ENCODE measurements around the gene IFIT1B. TPM values are rescaled to one million over a fixed set of nuclear protein-coding genes. Genes with fewer than 3 reads are reported as not detected.
"Not testable (repeated sequence)": the region's sequence is repeated elsewhere in the genome, so short reads cannot be mapped to it uniquely, and the experiment has no call there.

The IFIT1B gene
- total RNA-seq, 4 donors from 2014 or later = not detected

DNA sequence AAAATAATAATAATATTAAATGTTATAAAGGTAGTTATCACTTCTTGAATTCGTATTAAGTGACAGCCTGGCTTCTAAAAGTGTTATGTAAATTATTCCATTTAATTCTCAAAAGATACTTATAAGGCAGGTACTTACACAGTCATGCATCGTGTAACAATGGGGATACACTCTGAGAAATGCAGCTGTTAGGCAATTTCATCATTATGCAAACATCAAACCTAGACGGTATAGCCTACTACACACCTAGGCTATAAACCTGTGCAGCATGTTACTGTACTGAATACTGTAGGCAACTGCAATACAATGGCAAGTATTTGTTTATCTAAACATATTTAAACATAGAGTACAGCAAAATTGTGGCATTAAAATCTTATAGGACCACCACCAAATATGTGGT, 16.0 kb downstream of the IFIT1B start:
- DNase-seq (ENCODE audit: low spot score) = no peak
- ATAC-seq (ENCODE audit: low FRiP score) = no peak
- TF ChIP-seq, protein P1, sequence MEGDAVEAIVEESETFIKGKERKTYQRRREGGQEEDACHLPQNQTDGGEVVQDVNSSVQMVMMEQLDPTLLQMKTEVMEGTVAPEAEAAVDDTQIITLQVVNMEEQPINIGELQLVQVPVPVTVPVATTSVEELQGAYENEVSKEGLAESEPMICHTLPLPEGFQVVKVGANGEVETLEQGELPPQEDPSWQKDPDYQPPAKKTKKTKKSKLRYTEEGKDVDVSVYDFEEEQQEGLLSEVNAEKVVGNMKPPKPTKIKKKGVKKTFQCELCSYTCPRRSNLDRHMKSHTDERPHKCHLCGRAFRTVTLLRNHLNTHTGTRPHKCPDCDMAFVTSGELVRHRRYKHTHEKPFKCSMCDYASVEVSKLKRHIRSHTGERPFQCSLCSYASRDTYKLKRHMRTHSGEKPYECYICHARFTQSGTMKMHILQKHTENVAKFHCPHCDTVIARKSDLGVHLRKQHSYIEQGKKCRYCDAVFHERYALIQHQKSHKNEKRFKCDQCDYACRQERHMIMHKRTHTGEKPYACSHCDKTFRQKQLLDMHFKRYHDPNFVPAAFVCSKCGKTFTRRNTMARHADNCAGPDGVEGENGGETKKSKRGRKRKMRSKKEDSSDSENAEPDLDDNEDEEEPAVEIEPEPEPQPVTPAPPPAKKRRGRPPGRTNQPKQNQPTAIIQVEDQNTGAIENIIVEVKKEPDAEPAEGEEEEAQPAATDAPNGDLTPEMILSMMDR (IDR thresholded peaks at IDR 0.05) = no peak

DNA sequence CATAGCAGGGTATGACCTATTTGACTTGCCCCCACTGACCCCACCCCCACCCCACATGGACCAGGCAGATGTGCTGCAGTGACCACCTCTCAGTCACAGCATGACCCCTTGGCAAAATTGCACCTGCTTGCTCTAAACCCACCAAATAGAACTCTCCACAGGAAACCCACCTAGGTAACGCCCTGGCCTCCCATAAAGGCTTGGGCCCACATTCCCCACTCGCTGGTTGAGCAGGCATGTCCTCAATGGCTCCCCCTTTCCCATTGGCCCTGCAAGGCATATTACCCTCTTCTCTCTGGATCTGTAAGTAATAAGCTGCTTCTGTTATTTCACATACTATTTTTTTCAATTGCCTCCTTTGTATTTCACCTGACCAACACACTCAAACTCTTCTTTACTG, 17.3 kb downstream of the IFIT1B start:
- TF ChIP-seq, protein P1 (IDR thresholded peaks at IDR 0.05) = no peak
- DNase-seq (ENCODE audit: low spot score) = no peak

DNA sequence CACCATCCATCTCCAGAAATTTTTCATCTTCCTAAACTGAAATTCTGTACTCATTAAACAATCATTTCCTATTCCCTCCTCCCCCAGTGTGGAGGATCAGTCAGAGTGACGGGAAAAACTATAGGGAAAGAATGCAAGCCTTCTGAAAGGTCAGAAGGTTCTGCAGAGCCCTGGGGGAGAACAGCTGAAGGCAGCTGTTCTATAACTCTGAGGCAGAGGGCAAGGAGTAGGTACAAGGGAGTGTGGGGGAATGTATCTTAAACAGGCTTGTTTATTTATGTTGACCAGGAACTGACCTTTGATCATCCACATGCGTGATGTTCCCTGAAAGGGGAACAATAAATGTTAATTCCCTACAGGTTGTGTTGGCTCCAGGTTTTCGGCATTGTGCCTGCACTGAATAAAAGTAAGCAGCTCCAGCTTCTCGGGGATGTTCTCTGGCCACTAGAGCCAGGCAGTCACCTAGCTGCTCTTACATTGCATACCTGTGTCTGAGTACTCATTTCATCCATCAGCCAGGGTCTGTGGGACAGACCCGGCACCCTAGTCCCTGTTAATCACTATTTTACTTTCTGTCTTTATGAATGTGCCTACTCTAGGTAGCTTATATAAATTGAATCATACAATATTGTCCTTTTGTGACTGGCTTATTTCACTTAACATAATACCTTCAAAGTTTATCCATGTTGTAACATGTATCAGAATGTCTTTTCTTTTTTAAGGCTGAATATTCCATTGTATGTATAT, 20.3 kb downstream of the IFIT1B start:
- DNase-seq (ENCODE audit: low spot score) (no peak), ATAC-seq (ENCODE audit: low FRiP score) (no peak)
- TF ChIP-seq, protein P1 (IDR thresholded peaks at IDR 0.05) = no peak

More for the DNA sequence above, 17.3 kb downstream of the IFIT1B start:
- no peak for ATAC-seq (ENCODE audit: low FRiP score)

DNA sequence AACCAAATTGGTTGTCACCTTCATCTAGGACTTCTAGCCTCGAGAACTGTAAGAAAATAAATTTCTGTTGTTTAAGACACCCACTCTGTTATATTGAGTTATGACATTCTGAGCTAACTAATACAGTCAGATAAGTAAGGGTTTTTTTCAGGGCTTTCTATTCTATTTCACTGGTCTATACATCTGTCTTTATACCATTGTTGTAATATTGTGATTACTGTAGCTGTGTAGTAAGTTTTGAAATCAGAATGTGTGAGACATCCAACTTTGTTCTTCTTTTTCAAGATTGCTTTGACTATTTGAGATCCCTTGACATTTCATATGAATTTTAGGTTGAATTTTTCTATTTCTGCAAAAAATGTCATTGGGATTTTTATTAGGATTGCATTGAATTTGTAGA, 22.1 kb downstream of the IFIT1B start:
- TF ChIP-seq, protein P1 (IDR thresholded peaks at IDR 0.05) = no peak
- ATAC-seq (ENCODE audit: low FRiP score) = no peak
- no peak for DNase-seq (ENCODE audit: low spot score)

DNA sequence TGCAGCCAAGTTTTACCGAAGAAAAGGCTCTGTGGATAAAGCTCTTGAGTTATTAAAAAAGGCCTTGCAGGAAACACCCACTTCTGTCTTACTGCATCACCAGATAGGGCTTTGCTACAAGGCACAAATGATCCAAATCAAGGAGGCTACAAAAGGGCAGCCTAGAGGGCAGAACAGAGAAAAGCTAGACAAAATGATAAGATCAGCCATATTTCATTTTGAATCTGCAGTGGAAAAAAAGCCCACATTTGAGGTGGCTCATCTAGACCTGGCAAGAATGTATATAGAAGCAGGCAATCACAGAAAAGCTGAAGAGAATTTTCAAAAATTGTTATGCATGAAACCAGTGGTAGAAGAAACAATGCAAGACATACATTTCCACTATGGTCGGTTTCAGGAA, 25.2 kb downstream of the IFIT1B start:
- TF ChIP-seq, protein P1 (IDR thresholded peaks at IDR 0.05) = no peak
- ATAC-seq (ENCODE audit: low FRiP score) (no peak), DNase-seq (ENCODE audit: low spot score) (no peak)

DNA sequence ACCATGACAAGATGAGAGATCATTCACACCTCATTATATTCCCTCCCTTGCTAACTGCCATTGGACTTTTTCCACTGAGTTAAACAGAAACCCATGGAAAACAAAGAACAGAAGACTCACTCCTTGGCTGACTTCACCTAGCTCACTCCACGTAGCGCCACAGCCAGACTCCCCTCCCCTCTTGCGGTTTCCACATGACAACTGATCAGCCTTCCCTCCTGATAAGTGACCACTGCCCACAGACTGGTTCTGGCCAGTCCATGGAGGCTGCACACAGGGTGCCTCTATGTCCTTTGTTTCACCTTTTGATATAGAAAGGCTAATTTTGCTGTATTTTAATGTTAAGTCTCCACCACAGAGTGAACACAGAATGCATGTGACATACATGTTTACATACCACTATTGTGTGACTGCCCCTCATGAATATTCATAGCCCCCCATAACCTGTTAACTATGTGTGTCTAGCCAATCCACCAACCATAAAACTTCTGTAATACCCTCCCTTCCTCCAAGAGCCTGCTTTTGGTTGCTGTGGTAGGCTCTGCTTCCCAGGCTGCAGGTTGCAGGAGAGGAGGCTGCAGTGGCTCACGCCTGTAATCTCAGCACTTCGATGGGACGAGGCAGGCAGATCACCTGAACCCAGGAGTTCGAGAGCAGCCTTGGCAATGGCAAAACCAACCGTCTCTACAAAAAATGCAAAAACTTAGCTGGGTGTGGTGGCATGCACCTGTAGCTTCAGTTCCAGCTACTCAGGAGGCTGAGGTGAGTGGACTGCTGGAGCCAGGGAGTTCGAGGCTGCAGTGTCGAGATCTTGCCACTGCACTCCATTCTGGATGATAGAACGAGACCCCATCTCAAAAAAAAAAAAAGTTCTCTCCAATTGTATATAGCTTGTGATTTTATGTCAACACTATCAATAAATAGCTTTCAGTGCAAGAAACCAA, 26.5 kb downstream of the IFIT1B start:
- ATAC-seq (ENCODE audit: low FRiP score) (no peak), DNase-seq (ENCODE audit: low spot score) (no peak)
- TF ChIP-seq, protein P1 (IDR thresholded peaks at IDR 0.05) = no peak

DNA sequence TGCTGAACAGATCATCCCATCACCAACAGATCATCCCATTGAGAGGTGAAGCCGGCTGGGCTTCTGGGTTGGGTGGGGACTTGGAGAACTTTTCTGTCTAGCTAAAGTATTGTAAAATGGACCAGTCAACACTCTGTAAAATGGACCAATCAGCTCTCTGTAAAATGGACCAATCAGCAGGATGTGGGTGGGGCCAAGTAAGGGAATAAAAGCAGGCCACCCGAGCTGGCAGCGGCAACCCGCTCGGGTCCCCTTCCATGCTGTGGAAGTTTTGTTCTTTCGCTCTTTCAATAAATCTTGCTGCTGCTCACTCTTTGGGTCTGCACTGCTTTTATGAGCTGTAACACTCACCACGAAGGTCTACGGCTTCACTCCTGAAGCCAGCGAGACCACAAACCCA, 28.3 kb downstream of the IFIT1B start:
- not testable (repeated sequence) for ATAC-seq (ENCODE audit: low FRiP score); DNase-seq (ENCODE audit: low spot score)

DNA sequence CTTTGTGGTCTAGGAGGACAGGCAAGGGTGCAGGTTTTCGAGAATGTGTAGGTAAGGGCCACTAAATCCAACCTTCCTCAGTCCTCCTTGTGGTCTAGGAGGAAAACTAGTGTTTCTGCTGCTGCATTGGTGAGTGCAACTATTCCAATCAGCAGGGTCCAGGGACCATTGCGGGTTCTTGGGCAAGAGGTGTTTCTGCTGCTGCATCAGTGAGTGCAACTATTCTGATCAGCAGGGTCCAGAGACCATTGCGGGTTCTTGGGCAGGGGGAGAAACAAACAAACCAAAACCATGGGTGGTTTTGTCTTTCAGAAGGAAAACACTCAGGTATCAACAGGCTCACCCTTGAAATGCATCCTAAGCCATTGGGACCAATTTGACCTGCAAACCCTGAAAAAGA, 29.9 kb downstream of the IFIT1B start:
- DNase-seq (ENCODE audit: low spot score); ATAC-seq (ENCODE audit: low FRiP score): not testable (repeated sequence)

DNA sequence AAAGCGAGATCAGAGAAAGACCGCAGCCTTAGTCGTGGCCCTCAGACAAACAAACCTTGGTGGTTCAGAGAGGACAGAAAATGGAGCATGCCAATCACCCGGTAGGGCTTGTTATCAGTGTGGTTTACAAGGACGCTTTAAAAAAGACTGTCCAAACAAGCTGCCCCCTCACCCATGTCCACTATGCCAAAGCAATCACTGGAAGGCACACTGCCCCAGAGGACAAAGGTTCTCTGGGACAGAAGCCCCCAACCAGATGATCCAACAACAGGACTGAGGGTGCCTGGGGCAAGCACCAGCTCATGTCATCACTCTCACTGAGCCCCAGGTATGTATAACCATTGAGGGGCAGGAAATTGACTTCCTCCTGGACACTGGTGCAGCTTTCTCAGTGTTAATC, 31.4 kb downstream of the IFIT1B start:
- ATAC-seq (ENCODE audit: low FRiP score); DNase-seq (ENCODE audit: low spot score): not testable (repeated sequence)

DNA sequence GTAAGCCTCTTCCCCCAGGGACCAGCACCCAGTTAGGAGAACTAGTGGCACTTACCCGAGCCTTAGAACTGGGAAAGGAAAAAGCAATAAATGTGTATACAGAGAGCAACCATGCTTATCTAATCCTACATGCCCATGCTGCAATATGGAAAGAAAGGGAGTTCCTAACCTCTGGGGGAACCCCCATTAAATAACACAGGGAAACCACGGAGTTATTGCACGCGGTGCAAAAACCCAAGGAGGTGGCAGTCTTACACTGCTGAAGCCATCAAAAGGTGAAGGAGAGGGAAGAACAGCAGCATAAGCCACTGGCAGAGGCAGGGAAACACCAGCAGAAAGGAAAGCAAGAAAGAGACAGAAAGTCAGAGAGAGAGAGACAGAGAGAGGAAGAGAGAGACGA, 32.7 kb downstream of the IFIT1B start:
- not testable (repeated sequence) for DNase-seq (ENCODE audit: low spot score); ATAC-seq (ENCODE audit: low FRiP score)

DNA sequence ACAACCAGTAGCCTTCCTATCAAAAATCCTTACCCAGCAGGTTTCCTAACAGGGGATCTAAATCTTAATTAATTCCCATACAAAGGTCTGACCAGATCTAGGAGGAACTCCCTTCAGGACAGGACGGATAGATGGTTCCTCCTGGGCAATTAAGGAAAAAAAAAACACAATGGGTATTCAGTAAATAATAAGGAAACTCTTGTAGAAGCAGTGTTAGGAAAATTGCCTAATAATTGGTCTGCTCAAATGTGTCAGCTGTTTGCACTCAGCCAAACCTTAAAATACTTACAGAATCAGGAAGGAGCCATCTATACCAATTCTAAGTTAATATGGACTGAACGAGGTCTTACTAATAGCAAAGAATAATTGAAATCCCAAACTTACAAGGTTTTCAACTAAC, 33.3 kb downstream of the IFIT1B start:
- not testable (repeated sequence) for ATAC-seq (ENCODE audit: low FRiP score); DNase-seq (ENCODE audit: low spot score)

Data from omental fat pad (tissue), 4 donors.